ENCODE data around the gene TRIM10. TPM values are rescaled to one million over a fixed set of nuclear protein-coding genes. Genes with fewer than 3 reads are reported as not detected.
"Not testable (repeated sequence)": the region's sequence is repeated elsewhere in the genome, so short reads cannot be mapped to it uniquely, and the experiment has no call there.

The TRIM10 gene
- total and polyA plus RNA-seq, 2 donors = 0.42 TPM; not detected in 1

- Histone ChIP-seq H3K27ac (ENCODE audit: low read depth) (no peak within 1 kb of the TSS), H3K36me3 (ENCODE audit: insufficient read depth) (no peaks in the 10 kb centered on the region), H3K4me3 (ENCODE audit: low read depth, low read length) (no peak within 1 kb of the TSS), H3K4me1 (ENCODE audit: insufficient read depth) (no peaks in the 10 kb centered on the region)
- DNase-seq (ENCODE audit: extremely low spot score) = no peak
- WGBS = 81% methylated on average over 4 of the region's 4 CpGs
Observed at GRCh38 chr6:30135757-30136156, 25.3 kb downstream of the TRIM10 start, which contains the start of gene TRIM40. Gene TRIM40 (plus strand): TSS chr6:30136140. CDS start chr6:30137037, 897 bp downstream.

- 88% methylated on average over 2 of the region's 2 CpGs for WGBS
- H3K27ac ChIP-seq (ENCODE audit: low read depth) = no peak overlapping the region
- no peaks in the 10 kb centered on the region for H3K36me3 ChIP-seq (ENCODE audit: insufficient read depth)
Observed at GRCh38 chr6:30135147-30135546, 25.9 kb downstream of the TRIM10 start.

GRCh38 chr6:30131947-30132497 lies 29.0 kb downstream of the TRIM10 start:
- DNase-seq (ENCODE audit: extremely low spot score) = no peak
- Histone ChIP-seq H3K27ac (ENCODE audit: low read depth) (no peak overlapping the region), H3K4me1 (ENCODE audit: insufficient read depth) (no peaks in the 10 kb centered on the region), H3K36me3 (ENCODE audit: insufficient read depth) (no peaks in the 10 kb centered on the region), H3K4me3 (ENCODE audit: low read depth, low read length) (no peak overlapping the region)
- WGBS = 59% methylated on average over 2 of the region's 2 CpGs

More at GRCh38 chr6:30135147-30135546, 25.9 kb downstream of the TRIM10 start:
- no peak for DNase-seq (ENCODE audit: extremely low spot score)
- H3K4me3 ChIP-seq (ENCODE audit: low read depth, low read length) = no peak overlapping the region
- no peaks in the 10 kb centered on the region for H3K4me1 ChIP-seq (ENCODE audit: insufficient read depth)

GRCh38 chr6:30130887-30131862 lies 29.8 kb downstream of the TRIM10 start:
- H3K36me3 ChIP-seq (ENCODE audit: insufficient read depth) = no peaks in the 10 kb centered on the region
- H3K27ac ChIP-seq (ENCODE audit: low read depth) = no peak overlapping the region
- peak; percentile 50 for DNase-seq (ENCODE audit: extremely low spot score)
- 27% methylated on average over 16 of the region's 16 CpGs for WGBS
- no peak overlapping the region for H3K4me3 ChIP-seq (ENCODE audit: low read depth, low read length)
- no peaks in the 10 kb centered on the region for H3K4me1 ChIP-seq (ENCODE audit: insufficient read depth)

GRCh38 chr6:30130179-30130679 lies 30.8 kb downstream of the TRIM10 start:
- H3K27ac ChIP-seq (ENCODE audit: low read depth) = no peak overlapping the region
- no peak overlapping the region for H3K4me3 ChIP-seq (ENCODE audit: low read depth, low read length)
- DNase-seq (ENCODE audit: extremely low spot score) = no peak
- H3K4me1 ChIP-seq (ENCODE audit: insufficient read depth) = no peaks in the 10 kb centered on the region
- H3K36me3 ChIP-seq (ENCODE audit: insufficient read depth) = no peaks in the 10 kb centered on the region
- WGBS = 63% methylated on average over 4 of the region's 4 CpGs

- Histone ChIP-seq H3K27ac (ENCODE audit: low read depth) (no peak overlapping the region), H3K36me3 (ENCODE audit: insufficient read depth) (no peaks in the 10 kb centered on the region), H3K4me3 (ENCODE audit: low read depth, low read length) (no peak overlapping the region), H3K4me1 (ENCODE audit: insufficient read depth) (no peaks in the 10 kb centered on the region)
- 47% methylated on average over 10 of the region's 10 CpGs for WGBS
- DNase-seq (ENCODE audit: extremely low spot score) = no peak
Observed at GRCh38 chr6:30129265-30130178, 31.5 kb downstream of the TRIM10 start.

- 7% methylated on average over 50 of the region's 50 CpGs for WGBS
- H3K4me1 ChIP-seq (ENCODE audit: insufficient read depth) = no peaks in the 10 kb centered on the region
- H3K36me3 ChIP-seq (ENCODE audit: insufficient read depth) = no peaks in the 10 kb centered on the region
- H3K27ac ChIP-seq (ENCODE audit: low read depth) = no peak overlapping the region
- no peak for DNase-seq (ENCODE audit: extremely low spot score)
- H3K4me3 ChIP-seq (ENCODE audit: low read depth, low read length) = no peak overlapping the region
Observed at GRCh38 chr6:30127238-30128093, 33.5 kb downstream of the TRIM10 start.

- peak overlapping the region; percentile 29 for H3K27ac ChIP-seq (ENCODE audit: low read depth)
- 76% methylated on average over 2 of the region's 2 CpGs for WGBS
- H3K4me3 ChIP-seq (ENCODE audit: low read depth, low read length) = no peak overlapping the region
- H3K36me3 ChIP-seq (ENCODE audit: insufficient read depth) = no peaks in the 10 kb centered on the region
- no peaks in the 10 kb centered on the region for H3K4me1 ChIP-seq (ENCODE audit: insufficient read depth)
- no peak for DNase-seq (ENCODE audit: extremely low spot score)
Observed at GRCh38 chr6:30122515-30122914, 38.5 kb downstream of the TRIM10 start.

GRCh38 chr6:30121446-30122366 lies 39.3 kb downstream of the TRIM10 start:
- H3K4me1 ChIP-seq (ENCODE audit: insufficient read depth) = no peaks in the 10 kb centered on the region
- H3K36me3 ChIP-seq (ENCODE audit: insufficient read depth) = no peaks in the 10 kb centered on the region
- DNase-seq (ENCODE audit: extremely low spot score) = no peak
- H3K4me3 ChIP-seq (ENCODE audit: low read depth, low read length) = no peak overlapping the region
- WGBS = 86% methylated on average over 10 of the region's 10 CpGs
- no peak overlapping the region for H3K27ac ChIP-seq (ENCODE audit: low read depth)

- not testable (repeated sequence) for H3K4me1 ChIP-seq (ENCODE audit: insufficient read depth); H3K27ac ChIP-seq (ENCODE audit: low read depth); H3K4me3 ChIP-seq (ENCODE audit: low read depth, low read length); H3K36me3 ChIP-seq (ENCODE audit: insufficient read depth); DNase-seq (ENCODE audit: extremely low spot score)
- WGBS = 90% methylated on average over 5 of the region's 5 CpGs
Observed at GRCh38 chr6:30118691-30119090, 42.3 kb downstream of the TRIM10 start.

GRCh38 chr6:30116724-30117123 lies 44.3 kb downstream of the TRIM10 start:
- H3K4me1 ChIP-seq (ENCODE audit: insufficient read depth) = no peaks in the 10 kb centered on the region
- no peak overlapping the region for H3K27ac ChIP-seq (ENCODE audit: low read depth)
- 77% methylated on average over 6 of the region's 6 CpGs for WGBS
- no peak for DNase-seq (ENCODE audit: extremely low spot score)
- no peak overlapping the region for H3K4me3 ChIP-seq (ENCODE audit: low read depth, low read length)
- no peaks in the 10 kb centered on the region for H3K36me3 ChIP-seq (ENCODE audit: insufficient read depth)

GRCh38 chr6:30113841-30114240 lies 47.2 kb downstream of the TRIM10 start:
- no peak overlapping the region for H3K4me3 ChIP-seq (ENCODE audit: low read depth, low read length)
- DNase-seq (ENCODE audit: extremely low spot score) = no peak
- H3K27ac ChIP-seq (ENCODE audit: low read depth) = peak overlapping the region; percentile 73
- WGBS = 40% methylated on average over 1 of the region's 1 CpG
- H3K4me1 ChIP-seq (ENCODE audit: insufficient read depth) = no peaks in the 10 kb centered on the region
- no peaks in the 10 kb centered on the region for H3K36me3 ChIP-seq (ENCODE audit: insufficient read depth)
